Chondrocyte (in vitro differentiated cells): ENCODE data around the gene COBL. TPM values are rescaled to one million over a fixed set of nuclear protein-coding genes. Genes with fewer than 3 reads are reported as not detected.

Source experiments
- DNase-seq: peaks from one replicate; pipeline ENCODE4 v3.0.0; 2021; ENCODE audit warnings: mixed read lengths, low spot score
- H3K27ac Mint-ChIP-seq: one replicate; pipeline ENCODE4 v1.8.0; 2021; ENCODE audit warnings: mild to moderate bottlenecking, moderate library complexity, mixed read lengths; ENCODE audit not compliant: unreplicated experiment
- H3K27me3 Mint-ChIP-seq: 2 replicates; pipeline ENCODE4 v1.8.0; 2021; ENCODE audit warnings: low read depth, mixed read lengths
- H3K36me3 Mint-ChIP-seq: 2 replicates; pipeline ENCODE4 v1.8.0; 2021; ENCODE audit warnings: low read depth, mixed read lengths
- H3K4me1 Mint-ChIP-seq: 2 replicates; pipeline ENCODE4 v1.8.0; 2021; ENCODE audit warnings: low read depth, mild to moderate bottlenecking, mixed read lengths
- H3K4me3 Mint-ChIP-seq: one replicate; pipeline ENCODE4 v1.8.0; 2021; ENCODE audit warnings: mild to moderate bottlenecking, moderate library complexity, mixed read lengths; ENCODE audit not compliant: unreplicated experiment
- H3K9me3 Mint-ChIP-seq: 2 replicates; pipeline ENCODE4 v1.8.0; 2021; ENCODE audit warnings: low read depth, mixed read lengths
- total RNA-seq: library from RNA; stranded (reverse); gene quantifications from 3 replicates; pipeline ENCODE4 v1.2.1, GENCODE V29; 2021
- TF ChIP-seq, protein P1 (sequence below): fragments of 200-600 bp; sonication (generic); IDR thresholded peaks from 2 replicates; pipeline ENCODE4 v1.5.0; 2021; ENCODE audit warnings: antibody characterized with exemption, mild to moderate bottlenecking, moderate library complexity

Gene COBL
- total RNA-seq, 1 donor from 2014 or later = 0.17 TPM

DNA sequence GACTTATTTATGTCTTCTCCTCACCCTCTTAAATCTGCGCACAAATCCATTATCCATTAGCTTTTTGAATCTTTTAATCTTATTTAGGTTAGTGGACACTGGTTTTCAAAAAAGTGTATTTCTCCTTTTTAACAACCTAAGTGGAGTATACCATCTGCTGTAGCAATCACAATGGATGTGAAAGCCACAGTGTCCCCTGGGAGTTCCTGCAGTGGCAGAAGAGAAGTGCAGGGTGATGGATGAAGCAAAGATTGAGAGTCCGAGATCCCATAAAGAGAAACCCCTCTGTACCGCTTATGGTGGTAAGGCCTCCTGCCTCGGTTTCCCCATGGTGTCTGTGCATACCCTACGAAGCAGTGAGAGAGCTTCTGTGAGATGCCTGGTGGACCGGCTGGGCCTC lies 236.4 kb downstream of the COBL start:
- peaks cover 28% of the 10 kb centered on the region for H3K27me3 Mint-ChIP-seq
- H3K4me1 Mint-ChIP-seq = no peaks in the 10 kb centered on the region
- no peak for DNase-seq
- no peak overlapping the region for H3K4me3 Mint-ChIP-seq
- H3K9me3 Mint-ChIP-seq = no peaks in the 10 kb centered on the region
- no peaks in the 10 kb centered on the region for H3K36me3 Mint-ChIP-seq
- TF ChIP-seq, protein P1, sequence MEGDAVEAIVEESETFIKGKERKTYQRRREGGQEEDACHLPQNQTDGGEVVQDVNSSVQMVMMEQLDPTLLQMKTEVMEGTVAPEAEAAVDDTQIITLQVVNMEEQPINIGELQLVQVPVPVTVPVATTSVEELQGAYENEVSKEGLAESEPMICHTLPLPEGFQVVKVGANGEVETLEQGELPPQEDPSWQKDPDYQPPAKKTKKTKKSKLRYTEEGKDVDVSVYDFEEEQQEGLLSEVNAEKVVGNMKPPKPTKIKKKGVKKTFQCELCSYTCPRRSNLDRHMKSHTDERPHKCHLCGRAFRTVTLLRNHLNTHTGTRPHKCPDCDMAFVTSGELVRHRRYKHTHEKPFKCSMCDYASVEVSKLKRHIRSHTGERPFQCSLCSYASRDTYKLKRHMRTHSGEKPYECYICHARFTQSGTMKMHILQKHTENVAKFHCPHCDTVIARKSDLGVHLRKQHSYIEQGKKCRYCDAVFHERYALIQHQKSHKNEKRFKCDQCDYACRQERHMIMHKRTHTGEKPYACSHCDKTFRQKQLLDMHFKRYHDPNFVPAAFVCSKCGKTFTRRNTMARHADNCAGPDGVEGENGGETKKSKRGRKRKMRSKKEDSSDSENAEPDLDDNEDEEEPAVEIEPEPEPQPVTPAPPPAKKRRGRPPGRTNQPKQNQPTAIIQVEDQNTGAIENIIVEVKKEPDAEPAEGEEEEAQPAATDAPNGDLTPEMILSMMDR = no peak
- H3K27ac Mint-ChIP-seq = no peak overlapping the region

GRCh38 chr7:51079494-51079893 lies 237.1 kb downstream of the COBL start:
- H3K27me3 Mint-ChIP-seq = peaks cover 21% of the 10 kb centered on the region
- no peak overlapping the region for H3K27ac Mint-ChIP-seq
- TF ChIP-seq, protein P1 = no peak
- no peaks in the 10 kb centered on the region for H3K4me1 Mint-ChIP-seq
- no peaks in the 10 kb centered on the region for H3K9me3 Mint-ChIP-seq
- no peak for DNase-seq
- no peak overlapping the region for H3K4me3 Mint-ChIP-seq
- H3K36me3 Mint-ChIP-seq = no peaks in the 10 kb centered on the region

DNA sequence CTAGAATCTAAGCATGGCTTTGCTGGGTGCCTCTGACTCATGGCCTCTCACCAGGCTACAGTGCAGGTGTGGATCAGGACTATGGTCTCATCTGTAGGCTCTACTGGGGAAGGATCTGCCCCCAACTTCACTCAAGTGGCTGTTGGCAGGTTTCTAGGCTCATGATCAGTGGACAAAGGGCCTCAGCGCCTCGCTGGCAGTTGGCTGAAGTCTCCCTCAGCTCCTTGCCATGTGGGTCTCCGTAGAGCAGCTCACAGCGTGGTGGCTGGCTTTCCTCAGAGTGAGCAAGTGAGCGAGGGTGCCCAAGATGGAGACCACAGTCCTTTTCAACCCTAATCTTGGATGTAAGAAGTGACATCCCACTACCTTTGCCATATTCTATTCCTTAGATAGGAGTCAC lies 238.0 kb downstream of the COBL start:
- H3K27ac Mint-ChIP-seq = no peak overlapping the region
- TF ChIP-seq, protein P1 = no peak
- H3K27me3 Mint-ChIP-seq = peaks cover 14% of the 10 kb centered on the region
- no peak overlapping the region for H3K4me3 Mint-ChIP-seq
- no peaks in the 10 kb centered on the region for H3K36me3 Mint-ChIP-seq
- no peak for DNase-seq
- H3K4me1 Mint-ChIP-seq = no peaks in the 10 kb centered on the region
- no peaks in the 10 kb centered on the region for H3K9me3 Mint-ChIP-seq

DNA sequence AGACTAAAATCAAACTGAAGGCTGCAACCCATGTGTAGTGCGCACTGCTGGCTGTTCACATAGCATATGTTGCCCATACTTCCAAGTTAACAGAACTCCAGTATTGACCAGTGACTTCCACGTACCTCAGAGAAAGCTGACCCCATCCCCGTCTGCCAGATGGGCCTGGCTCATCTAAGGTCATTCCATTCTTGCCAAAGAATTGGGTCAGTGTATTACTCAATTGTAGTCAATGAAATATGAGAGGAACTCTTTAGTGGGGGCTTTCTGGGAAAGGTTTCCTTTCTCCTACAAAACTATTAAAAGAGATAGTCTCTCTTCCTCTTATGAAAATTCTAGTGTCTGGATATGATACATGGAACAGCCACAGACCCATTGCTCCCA lies 238.6 kb downstream of the COBL start:
- TF ChIP-seq, protein P1 = no peak
- H3K27ac Mint-ChIP-seq = no peak overlapping the region
- no peak overlapping the region for H3K4me3 Mint-ChIP-seq
- no peaks in the 10 kb centered on the region for H3K36me3 Mint-ChIP-seq
- no peaks in the 10 kb centered on the region for H3K9me3 Mint-ChIP-seq
- no peak for DNase-seq
- H3K4me1 Mint-ChIP-seq = no peaks in the 10 kb centered on the region
- H3K27me3 Mint-ChIP-seq = peaks cover 13% of the 10 kb centered on the region

- no peak for DNase-seq
- Mint-ChIP-seq H3K36me3 (no peaks in the 10 kb centered on the region), H3K4me1 (no peaks in the 10 kb centered on the region), H3K9me3 (no peaks in the 10 kb centered on the region), H3K27ac (no peak overlapping the region), H3K4me3 (no peak overlapping the region), H3K27me3 (peaks cover 10% of the 10 kb centered on the region)
- TF ChIP-seq, protein P1 = no peak
Measured at GRCh38 chr7:51077316-51077986, 239.2 kb downstream of the COBL start.
